CD4-positive, alpha-beta T cell treated with Interferon alpha-2 for 1 hour (primary cell): Measurements from ENCODE around the gene GTF2F1.
"Not testable (repeated sequence)": the region's sequence is repeated elsewhere in the genome, so short reads cannot be mapped to it uniquely, and the experiment has no call there.

Experiments used
- DNase-seq, 2 donors: peaks; one replicate each; pipeline ENCODE4 v3.0.0-alpha.2; 2020 to 2022

Gene GTF2F1

DNA sequence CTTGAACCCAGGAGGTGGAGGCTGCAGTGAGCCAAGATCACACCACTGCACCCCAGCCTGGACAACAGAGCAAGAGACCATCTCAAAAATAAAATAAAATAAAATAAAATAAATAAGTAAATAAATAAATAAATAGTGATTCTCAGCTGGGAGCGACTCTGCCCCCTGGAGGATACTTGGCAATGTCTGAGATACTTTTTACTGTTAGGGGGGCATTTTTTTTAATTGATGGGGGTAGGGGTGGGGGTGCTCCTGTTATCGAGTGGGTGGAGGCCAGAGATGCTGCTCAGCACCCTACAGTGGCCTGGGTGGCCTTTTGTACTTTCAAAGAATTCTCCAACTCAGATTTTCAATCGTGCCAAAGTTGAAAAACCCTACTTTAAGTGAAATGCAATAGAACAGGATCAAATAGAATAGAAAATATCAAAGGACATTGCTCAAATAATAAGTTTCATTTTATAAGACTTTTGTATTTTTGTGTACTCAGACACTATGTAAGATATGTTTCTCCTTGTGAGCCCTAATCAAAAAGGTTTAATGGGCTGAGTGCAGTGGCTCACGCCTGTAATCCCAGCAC lies 38.8 kb downstream of the GTF2F1 start:
- DNase-seq: no peak

DNA sequence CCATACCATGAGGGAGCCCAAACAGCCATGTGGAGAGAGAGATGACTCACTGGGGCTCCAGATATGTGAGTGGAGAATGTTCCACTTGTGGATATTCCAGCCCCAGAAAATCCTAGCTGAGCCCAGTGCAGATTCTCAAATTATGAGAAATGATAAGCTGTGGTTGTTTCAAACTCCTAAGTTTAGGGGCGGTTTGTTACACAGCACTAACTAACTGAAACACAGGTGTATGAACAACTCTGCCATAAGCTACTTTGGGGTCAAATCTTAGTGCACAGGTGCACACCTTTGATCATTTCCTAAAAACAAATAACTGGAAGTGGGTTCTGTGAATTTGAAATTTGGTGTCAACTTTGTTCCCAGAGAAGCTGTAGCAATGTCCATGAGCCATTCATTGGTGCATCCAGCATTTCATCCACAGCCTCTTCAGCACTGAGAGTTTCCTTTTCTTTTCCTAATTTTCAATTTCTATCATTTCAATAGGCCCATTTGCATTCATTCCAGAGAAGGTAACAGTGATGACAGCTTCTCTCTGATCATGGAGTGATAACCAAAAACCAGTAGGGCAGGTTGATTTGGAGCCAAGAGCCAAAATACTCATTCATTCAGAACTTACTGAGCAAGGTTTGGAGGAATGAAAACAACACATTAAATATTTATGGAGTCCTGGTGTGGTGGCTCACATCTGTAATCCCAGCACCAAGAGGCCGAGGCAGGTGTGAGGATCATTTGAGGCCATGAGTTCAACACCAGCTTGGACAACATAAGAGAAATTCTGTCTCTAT lies 40.4 kb downstream of the GTF2F1 start:
- no peak for DNase-seq

DNA sequence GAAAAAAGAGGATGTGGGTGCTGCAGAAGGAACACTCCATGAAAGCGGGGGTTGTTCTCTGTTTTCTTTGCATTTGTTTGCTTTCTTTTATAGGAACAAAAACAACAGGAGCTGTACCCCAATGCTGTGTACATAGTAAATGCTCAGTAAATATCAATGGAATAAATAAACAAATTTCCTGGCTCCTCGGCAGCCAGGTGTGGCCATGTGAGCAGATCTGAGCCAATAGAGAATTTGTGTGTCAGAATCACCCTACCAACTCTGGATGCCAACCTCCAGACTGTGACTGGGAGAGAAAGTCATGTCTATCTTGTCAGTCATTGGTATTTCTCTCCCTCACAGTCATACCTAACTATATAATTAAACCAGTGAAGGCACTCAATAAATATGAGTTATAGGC lies 42.3 kb downstream of the GTF2F1 start:
- no peak for DNase-seq

DNA sequence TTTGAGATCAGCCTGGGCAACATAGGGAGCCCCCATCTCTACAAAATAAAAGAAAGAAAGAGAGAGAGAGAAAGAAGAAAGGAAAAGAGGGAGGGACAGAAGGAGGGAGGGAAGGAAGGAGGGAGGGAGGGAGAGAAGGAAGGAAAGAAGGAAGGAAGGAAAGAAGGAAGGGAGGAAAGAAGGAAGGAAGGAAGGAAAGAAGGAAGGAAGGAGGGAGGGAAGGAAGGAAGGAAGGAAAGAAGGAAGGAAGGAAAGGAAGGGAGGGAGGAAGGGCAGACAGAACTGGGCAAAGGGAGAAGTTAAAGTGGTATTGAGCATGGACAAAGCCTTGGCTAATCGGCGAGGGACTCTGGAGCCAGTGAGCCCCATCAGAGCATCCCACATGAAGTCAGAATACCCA lies 43.7 kb downstream of the GTF2F1 start:
- not testable (repeated sequence) for DNase-seq

DNA sequence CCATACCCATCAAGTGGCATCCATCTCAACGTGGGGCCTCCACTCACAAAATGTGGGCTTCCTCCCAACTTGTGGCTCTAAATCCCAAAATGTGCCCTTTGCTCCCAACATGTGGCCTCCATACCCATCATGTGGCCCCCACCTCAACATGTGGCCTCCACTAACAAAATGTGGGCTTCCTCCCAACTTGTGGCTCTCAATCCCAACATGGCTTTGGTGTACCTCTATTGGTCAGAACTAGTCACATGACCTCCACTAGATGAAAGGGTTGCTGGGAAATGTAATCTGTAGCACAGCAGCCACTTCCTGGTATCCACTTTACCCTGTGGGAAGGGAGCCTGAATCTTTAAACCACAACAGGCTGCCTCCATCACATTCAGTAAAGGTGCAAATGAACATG lies 49.5 kb downstream of the GTF2F1 start:
- no peak for DNase-seq

DNA sequence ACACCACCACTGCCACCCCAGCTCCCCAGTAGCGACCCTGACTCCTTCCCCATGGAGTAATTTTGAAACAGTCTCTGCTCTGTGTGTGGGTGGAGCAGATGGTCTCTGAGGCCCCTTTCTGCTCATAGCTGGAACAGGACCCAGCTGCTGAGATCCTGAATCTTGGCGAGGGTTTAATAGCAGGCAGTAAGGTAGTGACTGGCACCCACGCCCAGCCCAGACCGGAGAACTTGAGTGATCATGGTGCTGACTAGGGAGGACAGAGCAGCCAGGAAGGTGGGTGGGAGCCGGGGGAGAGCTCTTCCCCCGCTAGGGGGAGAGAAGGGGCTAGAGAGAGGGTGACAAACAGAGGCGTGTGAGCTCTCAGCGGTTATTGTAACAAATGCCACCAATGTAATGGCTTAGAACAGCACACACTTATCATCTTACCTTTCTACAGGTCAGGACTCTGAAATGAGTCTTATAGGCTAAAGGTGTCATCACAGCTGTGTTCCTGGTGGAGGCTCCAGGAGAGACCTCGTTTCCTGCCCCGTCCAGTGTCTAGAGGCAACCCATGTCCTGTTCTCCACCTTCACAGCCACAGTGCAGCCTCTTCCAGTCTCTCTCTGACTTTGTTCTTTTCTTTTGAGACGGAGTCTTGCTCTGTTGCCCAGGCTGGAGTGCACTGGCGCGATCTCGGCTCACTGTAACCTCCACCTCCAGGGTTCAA lies 52.3 kb downstream of the GTF2F1 start:
- DNase-seq: no peak

DNA sequence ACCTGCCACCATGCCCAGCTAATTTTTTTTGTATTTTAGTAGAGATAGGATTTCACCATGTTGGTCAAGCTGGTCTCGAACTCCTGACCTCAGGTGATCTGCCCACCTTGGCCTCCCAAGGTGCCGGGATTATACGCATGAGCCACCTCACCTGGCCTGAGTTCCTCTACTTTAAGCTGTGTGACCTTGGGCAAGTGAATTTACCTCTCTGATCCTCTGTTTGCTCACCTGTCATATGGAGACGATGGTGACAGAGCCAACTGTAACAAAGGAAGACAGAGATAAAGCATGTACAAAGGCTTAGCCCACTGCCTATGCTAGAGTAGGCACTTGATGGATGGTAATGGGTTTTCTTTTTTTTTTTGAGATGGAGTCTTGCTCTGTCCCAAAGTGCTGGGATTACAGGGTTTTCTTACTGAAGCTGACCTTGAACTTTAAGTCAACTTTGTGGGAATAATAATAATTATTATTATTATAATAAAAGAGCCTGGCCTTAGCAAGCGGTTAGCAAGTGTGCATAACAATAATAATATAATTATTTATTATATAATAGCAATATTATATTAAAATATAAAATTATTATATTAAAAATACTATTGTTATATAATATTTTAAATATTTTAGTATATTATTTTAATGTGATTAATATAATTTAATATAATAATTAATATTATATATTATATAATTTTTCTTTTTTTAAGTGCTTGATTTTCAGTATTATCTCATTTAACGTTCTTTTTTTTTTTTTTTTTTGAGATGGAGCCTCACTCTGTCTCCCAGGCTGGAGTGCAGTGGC lies 58.3 kb downstream of the GTF2F1 start:
- no peak for DNase-seq

DNA sequence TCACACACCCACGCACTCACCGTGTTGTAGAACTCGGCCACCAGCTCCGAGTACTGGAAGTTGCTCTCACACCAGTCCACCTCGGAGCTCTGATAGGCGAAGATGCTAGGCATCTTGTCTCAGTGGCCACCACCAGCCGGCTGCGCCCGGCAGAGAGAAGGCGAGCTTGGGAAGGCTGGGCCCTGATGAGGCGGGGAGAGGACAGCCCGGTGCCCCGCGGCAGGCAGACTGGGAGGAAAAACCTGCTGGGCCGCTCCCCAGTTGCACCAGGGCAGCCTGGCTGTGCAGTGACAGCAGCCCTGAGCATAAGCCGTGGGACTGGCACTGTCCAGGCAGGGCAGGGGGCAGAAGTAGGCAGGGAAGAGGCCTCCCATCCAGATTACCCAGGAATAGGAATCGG lies 59.5 kb downstream of the GTF2F1 start, which contains the start of gene ACER1:
Gene ACER1, minus strand, starts transcription at position 174 of the 400 bp plus-strand sequence. Its CDS starts 61 bp downstream, at position 113.
- no peak for DNase-seq
